Nephron progenitor cell (in vitro differentiated cells): Measurements from ENCODE around the gene MAP3K12.

Experiments used
- DNase-seq: peaks from one replicate; pipeline ENCODE4 v3.0.0; 2021
- H3K27ac Mint-ChIP-seq: 2 replicates; pipeline ENCODE4 v1.8.0; 2021; ENCODE audit warnings: mild to moderate bottlenecking, moderate library complexity, mixed read lengths
- H3K27me3 Mint-ChIP-seq: 2 replicates; pipeline ENCODE4 v1.8.0; 2021; ENCODE audit warnings: mild to moderate bottlenecking, low read depth, mixed read lengths; ENCODE audit not compliant: poor library complexity
- H3K36me3 Mint-ChIP-seq: 2 replicates; pipeline ENCODE4 v1.8.0; 2021; ENCODE audit warnings: low read depth, mixed read lengths
- H3K4me1 Mint-ChIP-seq: 2 replicates; pipeline ENCODE4 v1.8.0; 2021; ENCODE audit warnings: mixed read lengths
- H3K4me3 Mint-ChIP-seq: 2 replicates; pipeline ENCODE4 v1.8.0; 2021; ENCODE audit warnings: mild to moderate bottlenecking, moderate library complexity, mixed read lengths
- H3K9me3 Mint-ChIP-seq: 2 replicates; pipeline ENCODE4 v1.8.0; 2021; ENCODE audit warnings: mild to moderate bottlenecking, moderate library complexity, mixed read lengths
- CTCF ChIP-seq: fragments of 200-600 bp; sonication (generic); IDR thresholded peaks from 2 replicates; pipeline ENCODE4 v1.5.0; 2021; ENCODE audit warnings: antibody characterized with exemption

The MAP3K12 gene

GRCh38 chr12:53431187-53431586 lies 68.1 kb downstream of the MAP3K12 start:
- no peaks in the 10 kb centered on the region for H3K9me3 Mint-ChIP-seq
- DNase-seq = no peak
- H3K36me3 Mint-ChIP-seq = no peaks in the 10 kb centered on the region
- no peak overlapping the region for H3K27ac Mint-ChIP-seq
- peaks cover 5% of the 10 kb centered on the region for H3K27me3 Mint-ChIP-seq
- no peak for TF ChIP-seq CTCF
- no peak overlapping the region for H3K4me3 Mint-ChIP-seq
- H3K4me1 Mint-ChIP-seq = peaks cover 19% of the 10 kb centered on the region

DNA sequence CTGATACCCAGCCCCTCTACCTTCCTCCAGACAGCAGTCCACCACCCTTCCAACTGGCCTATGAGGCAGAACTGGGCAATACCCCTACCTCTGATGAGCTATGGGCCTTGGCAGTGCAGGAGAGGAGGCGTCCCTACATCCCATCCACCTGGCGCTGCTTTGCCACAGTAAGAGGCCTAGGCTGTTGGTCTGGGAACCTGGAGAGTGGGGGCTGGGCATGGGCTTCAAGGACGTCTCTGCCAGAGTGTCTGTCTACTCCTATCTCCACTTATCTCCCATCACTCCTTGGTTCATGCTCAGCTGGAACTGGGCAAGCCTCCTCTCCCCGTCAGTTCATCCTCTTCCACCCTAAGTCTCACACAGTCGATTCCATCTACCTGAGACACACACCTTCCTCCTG lies 69.1 kb downstream of the MAP3K12 start:
- Mint-ChIP-seq H3K27me3 (peaks cover 5% of the 10 kb centered on the region), H3K9me3 (no peaks in the 10 kb centered on the region), H3K27ac (no peak overlapping the region), H3K4me3 (no peak overlapping the region), H3K4me1 (peaks cover 29% of the 10 kb centered on the region), H3K36me3 (no peaks in the 10 kb centered on the region)
- no peak for DNase-seq
- TF ChIP-seq CTCF = no peak
